Mucosa of descending colon (tissue), 3 donors: ENCODE results near the gene TCP11L2. TPM values are rescaled to one million over a fixed set of nuclear protein-coding genes. Genes with fewer than 3 reads are reported as not detected.
A peak's percentile ranks its signal among the peaks of the same experiment; 100 is the strongest.

Experiments
- ATAC-seq: fragments of 200-7000 bp; cut with Tn5 transposase; one replicate; pipeline ENCODE4 v1.9.1; 2020; ENCODE audit warnings: mild to moderate bottlenecking, moderate library complexity
- DNase-seq, 3 donors: peaks; one replicate each; pipeline ENCODE4 v3.0.0-alpha.2; 2020
- H3K36me3 ChIP-seq: fragments of 200-600 bp; one replicate; pipeline ENCODE4 v1.8.0; 2021; ENCODE audit warnings: low read depth, mild to moderate bottlenecking
- H3K4me1 ChIP-seq: fragments of 200-600 bp; one replicate; pipeline ENCODE4 v1.8.0; 2021; ENCODE audit warnings: low read depth, mild to moderate bottlenecking
- H3K4me3 ChIP-seq: fragments of 200-600 bp; one replicate; pipeline ENCODE4 v1.8.0; 2021; ENCODE audit warnings: mild to moderate bottlenecking
- H3K9me3 ChIP-seq: fragments of 200-600 bp; one replicate; pipeline ENCODE4 v1.8.0; 2021; ENCODE audit warnings: mild to moderate bottlenecking
- intact Hi-C, 2 donors: fragments of 100-400 bp; cut with DNase I in 1 of 2; cut with micrococcal nuclease in 1 of 2; formaldehyde crosslinking; loops; one replicate each; pipeline versions ENCODE4 v1.11.0 to v1.11.1; 2022; cut with DNase I, micrococcal nuclease
- total RNA-seq, 3 donors: library from RNA; stranded (reverse); fragmentation: NEBNext Ultra II Directional in 2 of 3; extraction: Animal tissue kit (Norgen Biotek cat#: 25700) in 2 of 3; gene quantifications; one replicate each; pipeline versions ENCODE4 v1.2.1 to v1.2.4, GENCODE V29; 2021 to 2023
- TF ChIP-seq, protein P1 (sequence below): fragments of 200-600 bp; IDR thresholded peaks from one replicate; pipeline ENCODE4 v1.8.0; 2022; ENCODE audit warnings: antibody characterized with exemption, mild to moderate bottlenecking
- donor health status: DM: no; HTN: no; CAD: no; lungs with moderate emphysema.
- donor health status: DM: no; HTN: no; CAD: no.
- donor health status: DM: no; HTN: yes; CAD: no.

The TCP11L2 gene
- total RNA-seq, 3 donors from 2014 or later, result 32.1 to 54.5 (median 44.8) TPM

GRCh38 chr12:106344131-106344530 lies 41.6 kb downstream of the TCP11L2 start:
- TF ChIP-seq, protein P1, sequence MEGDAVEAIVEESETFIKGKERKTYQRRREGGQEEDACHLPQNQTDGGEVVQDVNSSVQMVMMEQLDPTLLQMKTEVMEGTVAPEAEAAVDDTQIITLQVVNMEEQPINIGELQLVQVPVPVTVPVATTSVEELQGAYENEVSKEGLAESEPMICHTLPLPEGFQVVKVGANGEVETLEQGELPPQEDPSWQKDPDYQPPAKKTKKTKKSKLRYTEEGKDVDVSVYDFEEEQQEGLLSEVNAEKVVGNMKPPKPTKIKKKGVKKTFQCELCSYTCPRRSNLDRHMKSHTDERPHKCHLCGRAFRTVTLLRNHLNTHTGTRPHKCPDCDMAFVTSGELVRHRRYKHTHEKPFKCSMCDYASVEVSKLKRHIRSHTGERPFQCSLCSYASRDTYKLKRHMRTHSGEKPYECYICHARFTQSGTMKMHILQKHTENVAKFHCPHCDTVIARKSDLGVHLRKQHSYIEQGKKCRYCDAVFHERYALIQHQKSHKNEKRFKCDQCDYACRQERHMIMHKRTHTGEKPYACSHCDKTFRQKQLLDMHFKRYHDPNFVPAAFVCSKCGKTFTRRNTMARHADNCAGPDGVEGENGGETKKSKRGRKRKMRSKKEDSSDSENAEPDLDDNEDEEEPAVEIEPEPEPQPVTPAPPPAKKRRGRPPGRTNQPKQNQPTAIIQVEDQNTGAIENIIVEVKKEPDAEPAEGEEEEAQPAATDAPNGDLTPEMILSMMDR, result no peak
- DNase-seq (no peak), ATAC-seq (peak; percentile 7)

GRCh38 chr12:106345746-106346145 lies 43.2 kb downstream of the TCP11L2 start:
- DNase-seq (peak in 1 of 3 donors; percentile 45), ATAC-seq (peak; percentile 80)
- H3K9me3 ChIP-seq, result no peaks in the 10 kb centered on the region
- H3K36me3 ChIP-seq, result no peaks in the 10 kb centered on the region
- TF ChIP-seq, protein P1, result peak; percentile 13
- intact Hi-C loops, result no loop called here
- peaks cover 15% of the 10 kb centered on the region for H3K4me1 ChIP-seq
- H3K4me3 ChIP-seq, result no peak overlapping the region

More at GRCh38 chr12:106344131-106344530, 41.6 kb downstream of the TCP11L2 start:
- intact Hi-C loops, result no loop called here
- H3K4me3 ChIP-seq, result no peak overlapping the region
- H3K4me1 ChIP-seq, result peaks cover 15% of the 10 kb centered on the region
- no peaks in the 10 kb centered on the region for H3K36me3 ChIP-seq
- no peaks in the 10 kb centered on the region for H3K9me3 ChIP-seq

GRCh38 chr12:106348411-106348810 lies 45.9 kb downstream of the TCP11L2 start:
- Histone ChIP-seq H3K36me3 (no peaks in the 10 kb centered on the region), H3K4me1 (peaks cover 5% of the 10 kb centered on the region), H3K4me3 (no peak overlapping the region), H3K9me3 (no peaks in the 10 kb centered on the region)
- ATAC-seq (no peak), DNase-seq (no peak)
- TF ChIP-seq, protein P1, result no peak
- intact Hi-C loops, result no loop called here

GRCh38 chr12:106353175-106353574 lies 50.6 kb downstream of the TCP11L2 start:
- no peaks in the 10 kb centered on the region for H3K36me3 ChIP-seq
- intact Hi-C loops, result no loop called here
- TF ChIP-seq, protein P1, result no peak
- no peak overlapping the region for H3K4me3 ChIP-seq
- DNase-seq, result no peak
- no peaks in the 10 kb centered on the region for H3K9me3 ChIP-seq
- H3K4me1 ChIP-seq, result peaks cover 9% of the 10 kb centered on the region
- no peak for ATAC-seq

DNA sequence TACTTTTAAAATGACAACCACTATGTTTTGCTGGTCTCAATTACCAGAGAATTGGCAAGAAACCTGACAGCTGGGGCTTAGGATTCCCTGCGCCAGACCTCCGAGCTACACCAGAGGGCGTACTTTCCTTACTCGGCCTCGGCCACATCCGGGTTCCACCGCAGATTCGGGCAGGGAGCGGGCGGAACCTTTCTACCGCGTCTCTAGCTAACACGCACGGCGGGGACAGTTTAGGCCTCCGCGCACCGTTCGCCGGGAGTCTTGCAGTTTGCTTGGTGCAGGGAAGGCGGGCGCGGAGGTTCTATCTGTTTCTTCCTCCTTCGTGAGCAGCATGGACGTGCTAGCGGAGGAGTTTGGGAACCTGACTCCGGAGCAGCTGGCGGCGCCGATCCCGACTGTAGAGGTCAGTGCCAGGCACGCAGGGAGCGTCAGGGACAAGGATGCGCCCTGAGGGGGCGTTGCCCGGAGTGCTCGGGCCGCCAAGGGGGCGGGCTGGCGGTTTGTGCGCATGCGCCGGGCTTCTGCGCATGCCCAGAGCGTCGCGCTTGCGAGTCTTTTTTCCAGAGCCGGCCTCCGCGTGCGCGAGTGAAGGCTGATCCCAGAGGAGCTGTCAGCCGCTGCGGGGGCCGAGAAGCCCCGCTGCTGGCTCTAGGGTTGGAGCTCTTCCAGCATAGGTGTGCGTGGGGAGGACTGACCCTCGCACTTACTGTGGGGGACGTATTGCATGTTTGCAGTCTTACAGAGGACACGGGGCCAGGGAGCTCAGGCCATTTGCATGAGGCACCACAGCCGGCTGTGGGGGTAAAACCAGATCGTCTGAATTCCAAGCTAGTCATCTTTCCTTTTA lies 55.2 kb downstream of the TCP11L2 start, which contains the start of gene POLR3B:
TSS of gene POLR3B (plus strand) at position 200 of the 847 bp plus-strand sequence. CDS start at position 332, 132 bp downstream.
- ATAC-seq (peak; percentile 97), DNase-seq (peak; percentile 96 to 97 (median 97))
- Histone ChIP-seq H3K4me1 (peaks cover 17% of the 10 kb centered on the region), H3K9me3 (no peaks in the 10 kb centered on the region), H3K4me3 (peak within 1 kb of the TSS; percentile 54), H3K36me3 (no peaks in the 10 kb centered on the region)
- TF ChIP-seq, protein P1, result peak; percentile 89
- intact Hi-C loops, result no loop called here
